Measurements from ENCODE around the gene GARIN5B.
"Not testable (repeated sequence)": the region's sequence is repeated elsewhere in the genome, so short reads cannot be mapped to it uniquely, and the experiment has no call there.

Gene GARIN5B

DNA sequence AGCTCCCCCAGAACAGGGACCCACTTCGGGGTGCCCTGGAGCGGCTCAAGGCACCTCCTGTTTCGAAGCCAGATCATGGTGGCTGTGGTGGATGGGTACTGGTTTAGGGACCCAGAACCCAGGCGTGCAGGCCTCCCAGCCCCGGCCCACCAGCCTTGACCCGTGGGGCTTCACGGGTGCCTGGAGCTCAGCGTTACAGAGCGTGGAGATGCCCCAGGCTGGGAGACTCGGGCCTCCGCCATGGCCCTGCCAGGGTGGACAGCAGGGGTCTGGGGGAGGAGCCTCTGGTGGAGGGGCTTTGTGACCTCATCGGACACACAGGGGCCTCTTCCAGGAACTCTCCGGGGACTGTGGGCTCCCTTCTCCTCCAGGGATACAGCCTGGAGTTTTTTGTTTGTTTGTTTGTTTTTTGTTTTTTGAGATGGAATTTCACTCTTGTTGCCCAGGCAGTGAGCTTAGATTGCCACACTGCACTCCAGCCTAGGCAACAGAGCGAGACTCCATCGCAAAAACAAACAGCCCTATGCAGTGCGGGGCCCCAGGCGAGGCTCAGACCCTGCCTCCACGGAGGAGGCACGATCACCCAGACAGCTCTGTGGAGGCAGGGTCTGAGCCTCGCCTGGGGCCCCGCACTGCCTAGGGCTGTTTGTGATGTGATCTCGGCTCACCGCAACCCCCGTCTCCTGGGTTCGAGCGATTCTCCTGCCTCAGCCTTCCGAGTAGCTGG, at the start of gene GARIN5B:
TSS of gene GARIN5B (minus strand) at position 271 of the 727 bp plus-strand sequence. CDS start at position 77, 194 bp downstream.
- H3K4me3 Mint-ChIP-seq, result no peak within 1 kb of the TSS

GRCh38 chr19:55410168-55410567, 47.1 kb upstream of the GARIN5B start:
- H3K27ac Mint-ChIP-seq, result peak overlapping the region; percentile 98
- DNase-seq, result no peak
- H3K4me3 Mint-ChIP-seq, result no peak overlapping the region
- H3K9me3 Mint-ChIP-seq, result peaks cover 13% of the 10 kb centered on the region
- H3K27me3 Mint-ChIP-seq, result peaks cover 39% of the 10 kb centered on the region
- CTCF ChIA-PET, result no interaction called here
- peaks cover 31% of the 10 kb centered on the region for H3K4me1 Mint-ChIP-seq
- peaks cover 27% of the 10 kb centered on the region for H3K36me3 Mint-ChIP-seq

More for the DNA sequence above, at the start of gene GARIN5B:
- no peak for DNase-seq
- no peaks in the 10 kb centered on the region for H3K36me3 Mint-ChIP-seq
- CTCF ChIA-PET, result no interaction called here
- no peaks in the 10 kb centered on the region for H3K9me3 Mint-ChIP-seq
- H3K27ac Mint-ChIP-seq, result no peak within 1 kb of the TSS
- no peaks in the 10 kb centered on the region for H3K4me1 Mint-ChIP-seq
- H3K27me3 Mint-ChIP-seq, result peaks cover 44% of the 10 kb centered on the region

- Mint-ChIP-seq H3K9me3 (peaks cover 13% of the 10 kb centered on the region), H3K27ac (peak overlapping the region; percentile 98), H3K4me3 (peak overlapping the region; percentile 2), H3K4me1 (peaks cover 34% of the 10 kb centered on the region), H3K27me3 (peaks cover 31% of the 10 kb centered on the region), H3K36me3 (peaks cover 30% of the 10 kb centered on the region)
- DNase-seq, result not testable (repeated sequence)
- CTCF ChIA-PET, result interaction anchor here (0.7 to 1.2 kb wide), 3 partner anchors 10 to 107 kb away, joined by 3 to 5 read pairs (median 5); partner anchors contain the start of gene TMEM238
These were observed 46.1 kb upstream of the GARIN5B start for GRCh38 chr19:55409179-55409578.

GRCh38 chr19:55408533-55408872, 45.4 kb upstream of the GARIN5B start:
- Mint-ChIP-seq H3K4me1 (peaks cover 39% of the 10 kb centered on the region), H3K4me3 (peak overlapping the region; percentile 95), H3K9me3 (peaks cover 13% of the 10 kb centered on the region), H3K27me3 (peaks cover 25% of the 10 kb centered on the region), H3K36me3 (peaks cover 35% of the 10 kb centered on the region), H3K27ac (peak overlapping the region; percentile 98)
- no peak for DNase-seq
- CTCF ChIA-PET, result interaction anchor here (0.7 to 1.2 kb wide), 4 partner anchors 11 to 116 kb away, joined by 3 to 5 read pairs (median 4); partner anchors contain the start of gene TMEM238

DNA sequence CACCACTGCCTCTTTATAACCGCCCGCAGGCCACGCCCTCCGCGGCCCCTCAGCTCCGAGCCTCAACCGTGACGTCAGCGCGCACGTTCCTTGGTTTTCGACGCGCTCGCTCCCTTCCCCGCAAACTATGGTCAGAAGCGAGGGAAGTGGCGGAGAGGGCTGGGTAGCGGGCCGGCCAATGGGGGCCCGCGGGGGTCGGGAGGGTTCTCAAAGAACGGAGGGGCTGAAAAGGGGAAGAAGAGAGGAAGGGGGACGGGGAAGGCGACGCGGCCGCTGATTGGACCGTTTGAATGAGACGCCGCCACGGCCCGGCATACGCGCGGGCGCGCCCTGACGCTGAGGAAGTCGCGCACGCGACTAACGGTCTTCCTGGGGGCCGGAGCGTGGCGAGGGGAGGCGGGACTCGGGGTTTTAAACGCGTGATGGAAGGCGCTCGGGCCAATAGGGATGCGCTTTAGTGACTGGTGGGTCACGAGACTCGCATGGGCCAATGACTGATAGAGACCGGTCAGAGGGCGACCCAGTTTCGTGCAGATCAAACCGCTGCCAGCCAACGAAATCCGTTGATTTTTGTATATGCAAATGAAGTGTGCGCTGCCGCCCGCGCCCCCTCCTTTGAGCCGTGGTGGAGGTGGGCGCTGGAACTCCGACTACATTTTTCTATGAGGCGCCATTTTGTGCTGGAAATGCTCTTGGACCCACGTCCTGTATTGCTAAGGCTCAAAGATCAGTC, 44.9 kb upstream of the GARIN5B start:
- CTCF ChIA-PET, result interaction anchor here (0.8 to 1.2 kb wide), 3 partner anchors 11 to 116 kb away, joined by 3 to 5 read pairs (median 5); partner anchors contain the start of gene TMEM238

DNA sequence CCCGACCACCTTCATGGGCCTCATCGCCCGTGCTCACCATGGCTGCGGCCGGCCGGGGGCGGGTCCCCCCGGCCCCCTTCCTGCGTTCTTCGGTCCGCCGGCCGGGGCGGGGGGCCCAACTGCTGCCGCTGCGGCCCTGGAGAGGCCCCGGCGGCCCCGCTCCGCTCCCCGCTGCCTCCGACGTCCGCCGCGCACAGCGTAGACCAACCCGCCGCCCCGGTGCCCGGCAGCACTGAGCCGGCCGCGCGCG, 44.4 kb upstream of the GARIN5B start, which contains the start of gene UBE2S:
TSS of gene UBE2S (minus strand) at position 239 of the 250 bp plus-strand sequence. CDS start at position 40, 199 bp downstream.
- Mint-ChIP-seq H3K27ac (peak within 1 kb of the TSS; percentile 98), H3K36me3 (peaks cover 45% of the 10 kb centered on the region)

More for the DNA sequence above, 44.9 kb upstream of the GARIN5B start:
- peaks cover 20% of the 10 kb centered on the region for H3K27me3 Mint-ChIP-seq
- H3K36me3 Mint-ChIP-seq, result peaks cover 40% of the 10 kb centered on the region
- H3K27ac Mint-ChIP-seq, result peak overlapping the region; percentile 98
- peaks cover 44% of the 10 kb centered on the region for H3K4me1 Mint-ChIP-seq
- peaks cover 13% of the 10 kb centered on the region for H3K9me3 Mint-ChIP-seq
- DNase-seq, result peak; percentile 98
- peak overlapping the region; percentile 95 for H3K4me3 Mint-ChIP-seq

DNA sequence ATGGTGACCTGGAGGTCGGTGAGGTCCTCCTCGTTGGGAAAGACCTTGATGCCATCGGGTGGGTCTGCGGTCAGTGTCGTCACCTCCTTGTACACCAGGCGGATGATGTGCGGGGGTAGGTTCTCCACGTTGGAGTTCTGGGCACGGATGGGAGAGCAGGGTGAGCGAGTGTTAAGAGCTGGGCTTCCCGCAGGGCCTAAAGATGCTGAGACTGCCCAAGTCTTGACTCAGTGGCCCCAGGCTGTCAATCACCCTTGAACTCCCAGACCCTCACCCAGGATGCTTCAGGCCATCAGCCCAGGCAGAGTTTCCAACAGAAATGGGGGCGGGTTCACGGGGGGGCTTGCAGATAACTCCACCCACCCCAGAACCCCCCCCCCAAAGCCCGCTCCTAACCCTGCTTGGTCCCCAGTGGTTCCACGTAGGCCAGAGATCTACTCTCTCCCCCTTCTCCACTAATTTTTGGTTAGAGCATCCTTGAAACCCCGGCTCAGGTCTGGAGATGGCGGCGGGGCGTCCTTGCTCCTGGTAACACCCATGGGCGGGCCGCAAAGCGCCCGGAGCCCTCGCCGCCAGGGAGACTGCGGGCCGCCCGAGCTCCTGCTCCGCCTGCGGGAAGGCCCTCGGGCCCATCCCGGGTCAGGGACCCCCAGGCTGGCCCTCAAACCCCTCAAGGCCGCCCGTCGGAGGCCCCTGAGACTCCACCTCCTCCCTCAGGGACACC, 43.9 kb upstream of the GARIN5B start:
- CTCF ChIA-PET, result interaction anchor here (1.0 kb wide), 1 partner anchor 47 kb away, joined by 3 read pairs; no protein-coding TSS in a partner anchor
- Mint-ChIP-seq H3K4me3 (peak overlapping the region; percentile 95), H3K36me3 (peaks cover 50% of the 10 kb centered on the region), H3K27me3 (peaks cover 20% of the 10 kb centered on the region), H3K27ac (peak overlapping the region; percentile 86), H3K9me3 (peaks cover 13% of the 10 kb centered on the region), H3K4me1 (peaks cover 50% of the 10 kb centered on the region)
- DNase-seq, result no peak

More for the DNA sequence above, 44.4 kb upstream of the GARIN5B start, which contains the start of gene UBE2S:
- DNase-seq, CTCF ChIA-PET: not testable (repeated sequence)
- peaks cover 20% of the 10 kb centered on the region for H3K27me3 Mint-ChIP-seq
- H3K4me1 Mint-ChIP-seq, result peaks cover 49% of the 10 kb centered on the region
- peaks cover 13% of the 10 kb centered on the region for H3K9me3 Mint-ChIP-seq
- peak within 1 kb of the TSS; percentile 95 for H3K4me3 Mint-ChIP-seq

GRCh38 chr19:55406091-55406825, 43.2 kb upstream of the GARIN5B start:
- Mint-ChIP-seq H3K4me3 (peak overlapping the region; percentile 95), H3K27me3 (peaks cover 18% of the 10 kb centered on the region), H3K27ac (peak overlapping the region; percentile 86), H3K4me1 (peaks cover 53% of the 10 kb centered on the region), H3K9me3 (peaks cover 13% of the 10 kb centered on the region), H3K36me3 (peaks cover 53% of the 10 kb centered on the region)
- CTCF ChIA-PET, result interaction anchor here (1.0 kb wide), 1 partner anchor 48 kb away, joined by 3 read pairs; no protein-coding TSS in a partner anchor
- no peak for DNase-seq

GRCh38 chr19:55405638-55406037, 42.6 kb upstream of the GARIN5B start:
- Mint-ChIP-seq H3K27me3 (peaks cover 12% of the 10 kb centered on the region), H3K4me3 (peak overlapping the region; percentile 95), H3K9me3 (peaks cover 13% of the 10 kb centered on the region), H3K27ac (peak overlapping the region; percentile 86), H3K36me3 (peaks cover 58% of the 10 kb centered on the region), H3K4me1 (peaks cover 53% of the 10 kb centered on the region)
- CTCF ChIA-PET, result no interaction called here
- no peak for DNase-seq

GRCh38 chr19:55402509-55402908, 39.4 kb upstream of the GARIN5B start:
- H3K36me3 Mint-ChIP-seq, result peaks cover 53% of the 10 kb centered on the region
- CTCF ChIA-PET, result interaction anchor here (0.5 kb wide), 1 partner anchor 272 kb away, joined by 3 read pairs; no protein-coding TSS in a partner anchor

GRCh38 chr19:55401390-55401789, 38.3 kb upstream of the GARIN5B start:
- Mint-ChIP-seq H3K4me1 (peaks cover 49% of the 10 kb centered on the region), H3K36me3 (peaks cover 49% of the 10 kb centered on the region)
- H3K27ac Mint-ChIP-seq, H3K4me3 Mint-ChIP-seq, H3K9me3 Mint-ChIP-seq, H3K27me3 Mint-ChIP-seq, CTCF ChIA-PET, DNase-seq: not testable (repeated sequence)

More at GRCh38 chr19:55402509-55402908, 39.4 kb upstream of the GARIN5B start:
- Mint-ChIP-seq H3K4me1 (peaks cover 51% of the 10 kb centered on the region), H3K9me3 (no peaks in the 10 kb centered on the region), H3K4me3 (no peak overlapping the region), H3K27ac (no peak overlapping the region), H3K27me3 (no peaks in the 10 kb centered on the region)
- no peak for DNase-seq

DNA sequence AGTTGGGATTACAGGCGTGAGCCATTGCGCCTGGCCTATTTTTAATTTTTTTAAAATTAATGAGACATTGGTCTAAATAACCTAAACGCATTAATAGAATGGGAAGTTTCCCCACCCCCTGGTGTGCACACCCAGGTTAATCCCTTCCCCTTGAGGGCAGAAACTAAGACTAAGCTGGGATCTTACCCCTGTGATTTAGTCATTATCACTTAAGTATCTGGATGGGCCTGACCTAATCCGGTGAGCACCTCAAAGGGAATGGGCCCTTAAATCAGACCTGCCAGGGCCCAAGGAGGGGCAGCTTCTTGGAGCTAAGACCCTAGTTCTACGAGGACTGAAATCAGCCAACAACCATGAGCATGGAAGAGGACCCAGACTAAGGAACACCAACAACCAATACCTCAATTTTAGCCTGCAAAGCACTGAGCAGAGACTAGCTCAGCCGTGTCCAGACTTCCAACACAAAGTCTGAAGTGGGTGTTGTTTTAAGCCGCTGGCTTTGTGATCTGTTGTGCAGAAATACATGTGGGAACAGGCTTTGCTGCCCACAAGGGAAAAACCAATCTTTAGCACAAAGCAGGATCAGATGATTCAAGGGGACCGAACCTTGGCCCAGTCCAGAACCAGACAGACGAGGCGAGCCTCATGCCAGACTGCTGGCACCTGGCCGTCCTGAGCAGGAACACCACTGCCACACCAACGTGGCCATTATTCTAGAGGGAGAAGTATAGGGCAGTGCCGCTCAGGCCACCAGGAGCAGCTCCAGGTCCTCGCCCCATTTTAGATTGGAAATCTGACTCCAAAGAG, 37.4 kb upstream of the GARIN5B start:
- Mint-ChIP-seq H3K4me3 (no peak overlapping the region), H3K4me1 (peaks cover 40% of the 10 kb centered on the region), H3K27me3 (no peaks in the 10 kb centered on the region), H3K9me3 (no peaks in the 10 kb centered on the region), H3K27ac (peak overlapping the region; percentile 54), H3K36me3 (peaks cover 40% of the 10 kb centered on the region)
- CTCF ChIA-PET, result no interaction called here
- no peak for DNase-seq

Data from activated naive CD4-positive, alpha-beta T cell treated with anti-CD3 and anti-CD28 coated beads, Interleukin-2, amount 10 ng/mL, durations not matched to agents 7 days and 5 days (primary cell).